GM11168 (cell line): ENCODE measurements around the gene ZNF316.

Source experiments
- in situ Hi-C: fragments of 300-500 bp; cut with MboI; formaldehyde crosslinking; loops from one replicate; pipeline ENCODE4 v1.12.0; 2022; ENCODE audit warnings: low sequenced_read_pairs; ENCODE audit not compliant: unreplicated experiment

The ZNF316 gene

GRCh38 chr7:6643915-6644625 is 7.0 kb downstream of the ZNF316 start:
- in situ Hi-C loops = no loop called here

- in situ Hi-C loops = no loop called here
Measured at GRCh38 chr7:6644728-6645127, 7.6 kb downstream of the ZNF316 start.

GRCh38 chr7:6646465-6646864 is 9.3 kb downstream of the ZNF316 start:
- in situ Hi-C loops = no loop called here

- in situ Hi-C loops = no loop called here
Measured at GRCh38 chr7:6647080-6647479, 10.0 kb downstream of the ZNF316 start.

GRCh38 chr7:6647541-6647940 is 10.4 kb downstream of the ZNF316 start:
- in situ Hi-C loops = no loop called here

GRCh38 chr7:6648066-6648814 is 11.1 kb downstream of the ZNF316 start:
- in situ Hi-C loops = no loop called here

- in situ Hi-C loops = no loop called here
Measured at GRCh38 chr7:6648815-6649104, 11.6 kb downstream of the ZNF316 start.

- in situ Hi-C loops = no loop called here
Measured at GRCh38 chr7:6649241-6649961, 12.3 kb downstream of the ZNF316 start.

GRCh38 chr7:6650086-6650485 is 13.0 kb downstream of the ZNF316 start:
- in situ Hi-C loops = no loop called here

- in situ Hi-C loops = no loop called here
Measured at GRCh38 chr7:6650521-6651011, 13.4 kb downstream of the ZNF316 start.

- in situ Hi-C loops = no loop called here
Measured at GRCh38 chr7:6651851-6652445, 14.8 kb downstream of the ZNF316 start.

- in situ Hi-C loops = no loop called here
Measured at GRCh38 chr7:6652446-6653011, 15.4 kb downstream of the ZNF316 start.

GRCh38 chr7:6653071-6654003 is 16.2 kb downstream of the ZNF316 start:
- in situ Hi-C loops = no loop called here

- in situ Hi-C loops = no loop called here
Measured at GRCh38 chr7:6654113-6654841, 17.2 kb downstream of the ZNF316 start.

- in situ Hi-C loops = no loop called here
Measured at GRCh38 chr7:6654842-6655610, 17.9 kb downstream of the ZNF316 start.

- in situ Hi-C loops = no loop called here
Measured at GRCh38 chr7:6655636-6656385, 18.7 kb downstream of the ZNF316 start.

GRCh38 chr7:6656413-6656812 is 19.3 kb downstream of the ZNF316 start:
- in situ Hi-C loops = no loop called here
